Chondrocyte (in vitro differentiated cells): ENCODE results near the gene PWWP2B. TPM values are rescaled to one million over a fixed set of nuclear protein-coding genes. Genes with fewer than 3 reads are reported as not detected.

Source experiments
- DNase-seq: peaks from one replicate; pipeline ENCODE4 v3.0.0; 2021; ENCODE audit warnings: mixed read lengths, low spot score
- H3K27ac Mint-ChIP-seq: one replicate; pipeline ENCODE4 v1.8.0; 2021; ENCODE audit warnings: mild to moderate bottlenecking, moderate library complexity, mixed read lengths; ENCODE audit not compliant: unreplicated experiment
- H3K27me3 Mint-ChIP-seq: 2 replicates; pipeline ENCODE4 v1.8.0; 2021; ENCODE audit warnings: low read depth, mixed read lengths
- H3K36me3 Mint-ChIP-seq: 2 replicates; pipeline ENCODE4 v1.8.0; 2021; ENCODE audit warnings: low read depth, mixed read lengths
- H3K4me1 Mint-ChIP-seq: 2 replicates; pipeline ENCODE4 v1.8.0; 2021; ENCODE audit warnings: low read depth, mild to moderate bottlenecking, mixed read lengths
- H3K4me3 Mint-ChIP-seq: one replicate; pipeline ENCODE4 v1.8.0; 2021; ENCODE audit warnings: mild to moderate bottlenecking, moderate library complexity, mixed read lengths; ENCODE audit not compliant: unreplicated experiment
- H3K9me3 Mint-ChIP-seq: 2 replicates; pipeline ENCODE4 v1.8.0; 2021; ENCODE audit warnings: low read depth, mixed read lengths
- total RNA-seq: library from RNA; stranded (reverse); gene quantifications from 3 replicates; pipeline ENCODE4 v1.2.1, GENCODE V29; 2021
- TF ChIP-seq, protein P1 (sequence below): fragments of 200-600 bp; sonication (generic); IDR thresholded peaks from 2 replicates; pipeline ENCODE4 v1.5.0; 2021; ENCODE audit warnings: antibody characterized with exemption, mild to moderate bottlenecking, moderate library complexity

The PWWP2B gene
- total RNA-seq, 1 donor from 2014 or later = 13.2 TPM

DNA sequence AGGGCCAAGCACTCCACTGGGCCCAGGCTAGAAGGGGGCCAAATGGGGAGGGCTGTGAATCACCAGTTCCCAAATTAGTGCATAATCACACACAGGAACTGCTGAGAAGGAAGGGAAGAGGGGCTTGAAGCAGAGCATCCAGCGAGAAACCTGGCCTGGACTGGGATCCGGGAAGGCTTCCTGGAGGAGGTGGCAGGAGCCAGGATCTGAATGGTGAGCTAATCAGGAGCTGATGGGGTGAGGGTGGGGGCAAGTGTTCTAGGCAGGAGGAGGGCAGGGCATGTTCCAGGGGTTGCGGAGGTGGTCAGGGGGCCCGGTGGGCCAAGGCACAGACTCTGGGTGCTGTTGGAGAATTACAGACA lies 12.6 kb downstream of the PWWP2B start:
- Mint-ChIP-seq H3K9me3 (no peaks in the 10 kb centered on the region), H3K4me3 (no peak overlapping the region), H3K27ac (peak overlapping the region; percentile 8), H3K27me3 (no peaks in the 10 kb centered on the region), H3K4me1 (peaks cover 49% of the 10 kb centered on the region), H3K36me3 (peaks cover 7% of the 10 kb centered on the region)
- TF ChIP-seq, protein P1, sequence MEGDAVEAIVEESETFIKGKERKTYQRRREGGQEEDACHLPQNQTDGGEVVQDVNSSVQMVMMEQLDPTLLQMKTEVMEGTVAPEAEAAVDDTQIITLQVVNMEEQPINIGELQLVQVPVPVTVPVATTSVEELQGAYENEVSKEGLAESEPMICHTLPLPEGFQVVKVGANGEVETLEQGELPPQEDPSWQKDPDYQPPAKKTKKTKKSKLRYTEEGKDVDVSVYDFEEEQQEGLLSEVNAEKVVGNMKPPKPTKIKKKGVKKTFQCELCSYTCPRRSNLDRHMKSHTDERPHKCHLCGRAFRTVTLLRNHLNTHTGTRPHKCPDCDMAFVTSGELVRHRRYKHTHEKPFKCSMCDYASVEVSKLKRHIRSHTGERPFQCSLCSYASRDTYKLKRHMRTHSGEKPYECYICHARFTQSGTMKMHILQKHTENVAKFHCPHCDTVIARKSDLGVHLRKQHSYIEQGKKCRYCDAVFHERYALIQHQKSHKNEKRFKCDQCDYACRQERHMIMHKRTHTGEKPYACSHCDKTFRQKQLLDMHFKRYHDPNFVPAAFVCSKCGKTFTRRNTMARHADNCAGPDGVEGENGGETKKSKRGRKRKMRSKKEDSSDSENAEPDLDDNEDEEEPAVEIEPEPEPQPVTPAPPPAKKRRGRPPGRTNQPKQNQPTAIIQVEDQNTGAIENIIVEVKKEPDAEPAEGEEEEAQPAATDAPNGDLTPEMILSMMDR = no peak
- no peak for DNase-seq

DNA sequence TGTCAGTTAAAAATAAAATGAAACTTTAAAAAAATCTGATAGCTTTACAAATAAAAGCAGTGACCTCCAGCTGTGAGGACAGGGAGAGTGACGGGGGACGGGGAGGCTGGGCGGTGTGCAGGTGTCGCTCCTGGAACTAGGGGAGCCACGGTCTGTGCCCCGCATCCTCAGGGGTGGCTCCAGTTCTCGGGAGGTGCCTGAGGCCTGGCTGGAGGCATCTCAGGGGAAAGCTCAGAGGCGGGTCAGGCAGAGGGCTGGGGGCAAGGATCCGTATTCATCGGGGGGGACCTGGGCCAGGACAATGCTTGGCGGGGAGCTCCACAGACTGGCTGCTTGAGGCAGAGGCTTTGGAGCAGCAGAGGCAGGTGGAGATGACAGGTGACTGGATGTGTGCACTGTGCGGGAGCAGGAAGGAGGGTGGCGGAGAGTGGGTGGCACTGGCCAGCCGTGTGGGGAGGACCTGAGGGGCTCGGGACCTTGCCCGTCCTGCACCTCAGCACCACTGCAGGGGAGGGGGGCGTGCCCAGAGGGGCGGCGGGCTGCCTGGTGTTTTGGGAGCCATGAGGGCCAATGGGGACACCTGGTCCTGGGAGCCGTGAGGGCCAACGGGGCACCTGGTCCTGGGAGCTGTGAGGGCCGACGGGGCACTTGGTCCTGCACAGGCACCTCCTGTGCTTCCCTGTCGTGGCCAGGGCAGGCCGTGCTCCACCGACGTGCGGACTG lies 13.2 kb downstream of the PWWP2B start:
- Mint-ChIP-seq H3K9me3 (no peaks in the 10 kb centered on the region), H3K4me1 (peaks cover 54% of the 10 kb centered on the region), H3K4me3 (no peak overlapping the region), H3K27ac (no peak overlapping the region), H3K36me3 (peaks cover 8% of the 10 kb centered on the region), H3K27me3 (no peaks in the 10 kb centered on the region)
- DNase-seq = no peak
- TF ChIP-seq, protein P1 = no peak

DNA sequence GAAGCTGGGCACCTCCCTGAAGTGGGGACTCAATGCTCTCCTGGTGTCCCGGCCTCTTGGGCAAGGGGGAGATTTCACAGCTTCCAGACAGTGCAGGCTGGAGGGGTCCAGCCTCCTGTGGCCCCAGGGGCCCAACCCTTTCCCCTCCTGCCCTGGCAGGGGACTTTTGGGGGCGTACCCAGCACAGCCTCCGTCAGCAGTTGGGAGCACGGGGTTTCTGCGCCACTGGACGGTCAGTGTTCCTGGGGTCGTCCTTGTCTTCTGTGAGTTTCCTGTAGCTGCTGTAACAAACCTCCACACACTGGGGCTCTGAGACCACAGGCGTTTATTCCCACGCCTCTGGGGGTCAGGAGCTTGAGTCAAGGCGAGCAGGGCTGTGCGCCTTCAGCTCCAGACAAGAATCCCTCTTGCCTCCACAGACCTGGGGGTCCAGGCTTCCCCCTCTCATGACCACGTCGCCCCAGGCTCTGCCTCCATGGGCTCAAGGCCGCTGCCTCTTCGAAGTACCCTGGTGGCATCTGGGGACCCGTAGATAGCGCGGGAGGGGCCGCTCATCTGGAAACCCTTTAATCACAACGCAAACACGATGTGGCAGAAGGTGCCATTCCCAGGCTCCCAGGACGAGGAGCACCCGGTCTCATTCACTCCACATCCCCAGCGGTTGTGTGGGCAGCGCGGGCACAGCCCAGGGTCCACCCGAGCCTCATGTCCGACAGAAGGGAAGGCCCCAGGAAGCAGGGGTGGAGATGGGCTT lies 14.0 kb downstream of the PWWP2B start:
- Mint-ChIP-seq H3K36me3 (peaks cover 7% of the 10 kb centered on the region), H3K4me1 (peaks cover 58% of the 10 kb centered on the region), H3K27me3 (no peaks in the 10 kb centered on the region), H3K4me3 (no peak overlapping the region), H3K27ac (peak overlapping the region; percentile 84), H3K9me3 (no peaks in the 10 kb centered on the region)
- DNase-seq = no peak
- TF ChIP-seq, protein P1 = no peak

DNA sequence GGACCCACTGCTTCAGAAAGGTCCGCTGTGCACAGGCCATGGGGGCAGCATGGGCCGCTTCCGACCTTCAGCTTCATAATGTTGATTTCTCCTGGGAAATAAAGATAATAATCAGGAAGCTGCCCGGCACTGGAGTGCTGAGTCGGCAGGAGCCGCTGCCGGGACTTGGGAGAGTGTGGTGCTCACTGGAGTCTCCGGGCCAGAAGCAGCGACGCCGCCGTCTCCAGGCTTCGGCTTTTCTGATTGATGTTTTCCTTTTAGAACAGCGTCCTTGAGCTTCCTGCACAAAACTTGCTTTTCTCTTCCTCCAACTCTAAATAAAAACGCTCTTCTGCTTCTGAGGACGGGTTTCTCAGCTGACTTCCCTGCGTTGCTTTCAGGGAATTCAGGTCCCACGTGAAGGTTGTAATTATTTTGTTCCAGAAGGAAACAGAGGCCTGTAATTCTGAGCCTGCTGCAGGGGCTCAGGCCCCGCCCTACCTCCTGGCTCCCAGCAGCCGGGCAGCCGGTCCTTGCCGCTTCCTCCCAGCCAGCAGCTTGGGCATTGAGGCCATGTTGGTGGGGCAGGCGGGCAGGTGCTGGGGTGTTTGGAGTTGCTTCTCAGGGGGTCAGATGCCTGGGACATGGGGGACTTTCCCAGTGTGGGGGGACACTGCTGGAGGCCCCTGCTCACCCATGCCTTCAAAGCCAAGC lies 14.7 kb downstream of the PWWP2B start:
- H3K4me3 Mint-ChIP-seq = peak overlapping the region; percentile 2
- H3K27me3 Mint-ChIP-seq = no peaks in the 10 kb centered on the region
- TF ChIP-seq, protein P1 = peak; percentile 22
- H3K27ac Mint-ChIP-seq = peak overlapping the region; percentile 84
- no peaks in the 10 kb centered on the region for H3K9me3 Mint-ChIP-seq
- peaks cover 58% of the 10 kb centered on the region for H3K4me1 Mint-ChIP-seq
- H3K36me3 Mint-ChIP-seq = peaks cover 5% of the 10 kb centered on the region
- DNase-seq = no peak
